Spleen (tissue), 11 donors: Measurements from ENCODE around the gene LRRC51. TPM values are rescaled to one million over a fixed set of nuclear protein-coding genes. Genes with fewer than 3 reads are reported as not detected.

Experiments used
- DNase-seq: peaks from one replicate; pipeline ENCODE4 v3.0.0-alpha.2; 2020
- H3K27ac ChIP-seq, 8 donors: fragments of 200-600 bp; sonication (generic) in 7 of 8; 1 replicate in 4 of 8; 2 replicates in 4 of 8; pipeline versions ENCODE4 v1.5.0 to v1.8.0; 2016 to 2021; ENCODE audit warnings: inconsistent platforms in 4 of 8, mild to moderate bottlenecking in 4 of 8, moderate library complexity in 1 of 8
- H3K27me3 ChIP-seq, 7 donors: fragments of 200-600 bp; sonication (generic) in 6 of 7; replicated peaks in 1 of 7; 1 replicate in 4 of 7; 2 replicates in 3 of 7; pipeline versions ENCODE4 v1.5.0 to v1.8.0; 2016 to 2021; ENCODE audit warnings: inconsistent platforms in 3 of 7, mild to moderate bottlenecking in 1 of 7
- H3K36me3 ChIP-seq, 6 donors: fragments of 200-600 bp; sonication (generic) in 5 of 6; 1 replicate in 4 of 6; 2 replicates in 2 of 6; pipeline versions ENCODE4 v1.5.0 to v1.8.0; 2016 to 2021; ENCODE audit warnings: inconsistent platforms in 2 of 6
- H3K4me1 ChIP-seq, 6 donors: fragments of 200-600 bp; sonication (generic) in 5 of 6; 1 replicate in 3 of 6; 2 replicates in 3 of 6; pipeline versions ENCODE4 v1.5.0 to v1.8.0; 2016 to 2021; ENCODE audit warnings: inconsistent platforms in 3 of 6
- H3K4me3 ChIP-seq, 8 donors: fragments of 200-600 bp; sonication (generic) in 7 of 8; 1 replicate in 4 of 8; 2 replicates in 4 of 8; pipeline versions ENCODE4 v1.5.0 to v1.8.0; 2016 to 2021; ENCODE audit warnings: inconsistent platforms in 4 of 8, mild to moderate bottlenecking in 4 of 8, moderate library complexity in 2 of 8
- H3K9me3 ChIP-seq, 8 donors: fragments of 200-600 bp; sonication (generic) in 7 of 8; 1 replicate in 4 of 8; 2 replicates in 4 of 8; pipeline versions ENCODE4 v1.5.0 to v1.8.0; 2016 to 2021; ENCODE audit warnings: inconsistent platforms in 4 of 8
- POLR2A ChIP-seq, 3 donors: fragments of 450-650 bp; IDR thresholded peaks; one replicate each; pipeline ENCODE4 v1.5.1; 2017; ENCODE audit warnings: antibody characterized with exemption in 3 of 3, mild to moderate bottlenecking in 1 of 3
- POLR2AphosphoS5 ChIP-seq, 3 donors: sonication (generic); formaldehyde crosslinking; IDR thresholded peaks; one replicate each; pipeline ENCODE4 v1.5.1; 2017; ENCODE audit warnings: antibody characterized with exemption in 3 of 3
- WGBS, 5 donors: extraction: QIAGEN DNeasy Blood & Tissue Kit in 3 of 5; methylation state at CpG; one replicate each; pipeline versions ENCODE4 v1.1.5 to v1.1.7; 2013 to 2018; 5-methylcytosine and 5-hydroxymethylcytosine counted together
- intact Hi-C: fragments of 100-400 bp; cut with DNase I; formaldehyde crosslinking; loops from one replicate; pipeline ENCODE4 v1.15.0; 2023; ENCODE audit warnings: low total_unique reads
- microRNA-seq, 3 donors: library from miRNA; unstranded; fragments of <30 nt; microRNA quantifications; one replicate each; pipeline versions ENCODE4 to v1.1.0, GENCODE V29; 2019 to 2020
- polyA plus RNA-seq, 3 donors: library from polyadenylated mRNA; stranded (reverse); fragments of 200-250 nt; gene quantifications; one replicate each; pipeline ENCODE4 v1.2.1, GENCODE V29; 2013
- small RNA-seq, 4 donors: library from RNA; depleted of rRNA; stranded (forward); fragments of <200 nt; gene quantifications; one replicate each; pipeline ENCODE3, GENCODE V24; 2016
- total RNA-seq, 7 donors: library from RNA; depleted of rRNA in 3 of 7; stranded (reverse); fragments of >200 nt in 3 of 7; fragmentation: NEBNext Ultra II Directional in 4 of 7; extraction: Animal tissue kit (Norgen Biotek cat#: 25700) in 4 of 7; gene quantifications; one replicate each; pipeline versions ENCODE4 v1.1.0 to v1.2.1, GENCODE V29; 2016 to 2021
- TF ChIP-seq, protein P1 (sequence below), 11 experiments: fragments of 200-600 bp in 7 of 11; fragments of 450-650 bp in 4 of 11; sonication (generic) in 4 of 11; IDR thresholded peaks in 8 of 11; conservative IDR thresholded peaks in 3 of 11; 1 replicate in 7 of 11; 2 replicates in 4 of 11; pipeline versions ENCODE4 v1.4.0 to v1.8.0; 2016 to 2021; ENCODE audit warnings: antibody characterized with exemption in 11 of 11, inconsistent platforms in 4 of 11, mild to moderate bottlenecking in 1 of 11
- donor health status: healthy with polysubstance abuse.
- donor health status: DM: no; HTN: no; CAD: no; lungs with moderate emphysema.
- donor health status: DM: no; HTN: no; CAD: no.
- donor health status: Bipolar disorder and iron deficiency.
- donor health status: healthy.
- donor health status: DM: no; HTN: no; CAD: no.
- donor health status: DM: yes; HTN: yes; CAD: no.

LRRC51 gene
- total and polyA plus RNA-seq, 10 donors: 2.0 to 10.0 (median 4.5) TPM

GRCh38 chr11:72144807-72145565, 64.3 kb downstream of the LRRC51 start:
- TF ChIP-seq, protein P1, sequence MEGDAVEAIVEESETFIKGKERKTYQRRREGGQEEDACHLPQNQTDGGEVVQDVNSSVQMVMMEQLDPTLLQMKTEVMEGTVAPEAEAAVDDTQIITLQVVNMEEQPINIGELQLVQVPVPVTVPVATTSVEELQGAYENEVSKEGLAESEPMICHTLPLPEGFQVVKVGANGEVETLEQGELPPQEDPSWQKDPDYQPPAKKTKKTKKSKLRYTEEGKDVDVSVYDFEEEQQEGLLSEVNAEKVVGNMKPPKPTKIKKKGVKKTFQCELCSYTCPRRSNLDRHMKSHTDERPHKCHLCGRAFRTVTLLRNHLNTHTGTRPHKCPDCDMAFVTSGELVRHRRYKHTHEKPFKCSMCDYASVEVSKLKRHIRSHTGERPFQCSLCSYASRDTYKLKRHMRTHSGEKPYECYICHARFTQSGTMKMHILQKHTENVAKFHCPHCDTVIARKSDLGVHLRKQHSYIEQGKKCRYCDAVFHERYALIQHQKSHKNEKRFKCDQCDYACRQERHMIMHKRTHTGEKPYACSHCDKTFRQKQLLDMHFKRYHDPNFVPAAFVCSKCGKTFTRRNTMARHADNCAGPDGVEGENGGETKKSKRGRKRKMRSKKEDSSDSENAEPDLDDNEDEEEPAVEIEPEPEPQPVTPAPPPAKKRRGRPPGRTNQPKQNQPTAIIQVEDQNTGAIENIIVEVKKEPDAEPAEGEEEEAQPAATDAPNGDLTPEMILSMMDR (IDR thresholded peaks at IDR 0.05 in 8 of 11, conservative IDR thresholded peaks at IDR 0.05 in 3 of 11): no peak
- TF ChIP-seq POLR2AphosphoS5 (IDR thresholded peaks at IDR 0.05): no peak
- no peak for TF ChIP-seq POLR2A (IDR thresholded peaks at IDR 0.05)
- H3K9me3 ChIP-seq: no peaks in the 10 kb centered on the region
- no peak overlapping the region for H3K27ac ChIP-seq
- H3K4me3 ChIP-seq: no peak overlapping the region
- intact Hi-C loops: no loop called here
- peaks cover 0 to 2% (median 0%) of the 10 kb centered on the region in 6 donors for H3K36me3 ChIP-seq
- WGBS, 5 donors: 85 to 95% (median 94%) methylated on average over 4 of the region's 4 CpGs
- no peaks in the 10 kb centered on the region for H3K27me3 ChIP-seq
- no peak for DNase-seq
- H3K4me1 ChIP-seq: peaks cover 0 to 9% (median 0%) of the 10 kb centered on the region in 6 donors

Small RNA genes lying within 50 kb of the gene (microRNA-seq; reads per million reads assigned to microRNA genes)
- 0 to 0.35 (median 0) reads per million in 3 donors for gene MIR3165

Small RNA genes lying within 50 kb of the gene (small RNA-seq; reads per million reads assigned to genes)
- 0 reads per million in 4 donors for gene MIR3165
- gene RNU6-72P: 0 reads per million in 4 donors

Other genes with a start within 250 kb of the LRRC51 start
- gene DEFB108B, start 247.7 kb upstream of the LRRC51 start, total RNA-seq: not detected
- gene DEFB108B, start 247.7 kb upstream of the LRRC51 start, polyA plus RNA-seq: not detected
- not detected for gene DEFB131B, start 202.4 kb upstream of the LRRC51 start, total RNA-seq
- gene DEFB131B, start 202.4 kb upstream of the LRRC51 start, polyA plus RNA-seq: not detected
- 10 to 100 TPM in 5 of 7 donors, 1 to 10 TPM in 2; 8.5 to 19.2 (median 15.3) TPM for gene XNDC1N, start 152.3 kb upstream of the LRRC51 start, total RNA-seq
- 1 to 10 TPM; 2.5 to 4.5 (median 3.9) TPM for gene XNDC1N, start 152.3 kb upstream of the LRRC51 start, polyA plus RNA-seq
- gene RNF121, start 151.8 kb upstream of the LRRC51 start, total RNA-seq: 10 to 100 TPM; 27.0 to 35.5 (median 29.9) TPM
- gene RNF121, start 151.8 kb upstream of the LRRC51 start, polyA plus RNA-seq: 10 to 100 TPM in 1 of 3 donors, 1 to 10 TPM in 2; 5.3 to 13.7 (median 6.5) TPM
- 10 to 100 TPM; 33.6 to 84.2 (median 69.8) TPM for gene IL18BP, start 81.9 kb upstream of the LRRC51 start, total RNA-seq
- 10 to 100 TPM; 13.8 to 38.2 (median 18.2) TPM for gene IL18BP, start 81.9 kb upstream of the LRRC51 start, polyA plus RNA-seq
- 100 to 1,000 TPM; 174 to 248 (median 203) TPM for gene NUMA1, start 308 bp upstream of the LRRC51 start, total RNA-seq
- gene NUMA1, start 308 bp upstream of the LRRC51 start, polyA plus RNA-seq: 100 to 1,000 TPM in 2 of 3 donors, 10 to 100 TPM in 1; 75.5 to 164 (median 141) TPM
- gene LAMTOR1, start 22.4 kb downstream of the LRRC51 start, total RNA-seq: 100 to 1,000 TPM in 4 of 7 donors, 10 to 100 TPM in 3; 81.5 to 182 (median 119) TPM
- 100 to 1,000 TPM in 2 of 3 donors, 10 to 100 TPM in 1; 96.2 to 155 (median 143) TPM for gene LAMTOR1, start 22.4 kb downstream of the LRRC51 start, polyA plus RNA-seq
- not detected for gene TOMT, start 25.1 kb downstream of the LRRC51 start, total RNA-seq
- not detected for gene TOMT, start 25.1 kb downstream of the LRRC51 start, polyA plus RNA-seq
- gene ANAPC15, start 31.8 kb downstream of the LRRC51 start, total RNA-seq: 10 to 100 TPM; 16.5 to 33.5 (median 26.3) TPM
- 10 to 100 TPM; 49.4 to 65.6 (median 59.7) TPM for gene ANAPC15, start 31.8 kb downstream of the LRRC51 start, polyA plus RNA-seq
- 10 to 100 TPM in 5 of 7 donors, 1 to 10 TPM in 2; 4.5 to 43.2 (median 17.9) TPM for gene FOLR3, start 54.9 kb downstream of the LRRC51 start, total RNA-seq
- gene FOLR3, start 54.9 kb downstream of the LRRC51 start, polyA plus RNA-seq: 1 to 10 TPM in 2 of 3 donors, under 1 TPM in 1; 0.49 to 7.3 (median 5.3) TPM
- not detected for gene FOLR1, start 111.3 kb downstream of the LRRC51 start, total RNA-seq
- gene FOLR1, start 111.3 kb downstream of the LRRC51 start, polyA plus RNA-seq: under 1 TPM in 1 of 3 donors, not detected in 2; 0.10 TPM
- 10 to 100 TPM; 18.9 to 62.3 (median 23.1) TPM for gene FOLR2, start 135.9 kb downstream of the LRRC51 start, total RNA-seq
- 10 to 100 TPM; 16.1 to 26.6 (median 20.7) TPM for gene FOLR2, start 135.9 kb downstream of the LRRC51 start, polyA plus RNA-seq
- gene INPPL1, start 143.9 kb downstream of the LRRC51 start, total RNA-seq: 100 to 1,000 TPM in 6 of 7 donors, 10 to 100 TPM in 1; 93.4 to 177 (median 141) TPM
- gene INPPL1, start 143.9 kb downstream of the LRRC51 start, polyA plus RNA-seq: 100 to 1,000 TPM in 1 of 3 donors, 10 to 100 TPM in 2; 28.2 to 104 (median 52.6) TPM
- gene PHOX2A, start 163.3 kb downstream of the LRRC51 start, total RNA-seq: not detected
- under 1 TPM in 1 of 3 donors, not detected in 2; 0.33 TPM for gene PHOX2A, start 163.3 kb downstream of the LRRC51 start, polyA plus RNA-seq